A172 (cell line): ENCODE measurements around the gene GPNMB. TPM values are rescaled to one million over a fixed set of nuclear protein-coding genes. Genes with fewer than 3 reads are reported as not detected.
A peak's percentile ranks its signal among the peaks of the same experiment; 100 is the strongest.
"Not testable (repeated sequence)": the region's sequence is repeated elsewhere in the genome, so short reads cannot be mapped to it uniquely, and the experiment has no call there.

Experiments
- DNase-seq: peaks from one replicate; pipeline ENCODE4 v3.0.0-alpha.2; 2015; ENCODE audit warnings: low spot score
- total RNA-seq: library from RNA; depleted of rRNA; stranded (reverse); fragments of >200 nt; shearing (Covaris generic); gene quantifications from 2 replicates; pipeline ENCODE4 v1.2.3, GENCODE V29; 2014; rRNA removed

GPNMB gene
- 333 and 346 TPM in 2 replicates for total RNA-seq

DNA sequence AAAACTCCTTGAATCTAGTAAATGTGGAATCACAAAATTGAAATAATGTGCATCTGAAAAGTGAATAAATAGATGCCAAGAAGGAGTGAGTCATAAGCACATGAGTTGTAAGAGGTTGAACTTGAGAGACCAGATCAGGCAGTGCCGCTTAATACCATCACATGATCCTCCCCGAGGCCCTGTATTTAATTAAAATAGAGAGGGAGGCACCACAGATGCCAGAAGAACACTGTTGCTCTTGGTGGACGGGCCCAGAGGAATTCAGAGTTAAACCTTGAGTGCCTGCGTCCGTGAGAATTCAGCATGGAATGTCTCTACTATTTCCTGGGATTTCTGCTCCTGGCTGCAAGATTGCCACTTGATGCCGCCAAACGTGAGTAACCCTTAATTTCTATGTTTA is at the start of gene GPNMB:
GPNMB (plus strand) TSS at position 221 of the 400 bp plus-strand sequence; CDS start at position 304, 83 bp downstream.
- DNase-seq, result peak; percentile 93

DNA sequence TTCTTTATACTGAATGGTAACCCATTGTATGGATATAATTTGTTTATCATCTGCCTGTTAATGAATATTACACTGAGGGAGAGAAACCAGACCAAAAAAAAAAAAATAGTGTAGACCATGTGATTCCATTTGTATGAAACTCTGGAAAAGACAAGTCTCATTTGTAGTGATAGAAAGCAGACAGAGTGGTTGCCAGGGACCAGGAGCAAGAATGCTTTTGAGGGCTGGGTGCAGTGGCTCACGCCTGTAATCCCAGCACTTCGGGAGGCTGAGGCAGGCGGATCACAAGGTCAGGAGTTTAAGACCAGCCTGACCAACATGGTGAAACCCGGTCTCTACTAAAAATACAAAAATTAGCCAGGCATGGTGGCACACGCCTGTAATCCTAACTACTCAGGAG is 48.8 kb upstream of the GPNMB start:
- DNase-seq, result not testable (repeated sequence)

- no peak for DNase-seq
Observed at GRCh38 chr7:23200331-23200730, 46.2 kb upstream of the GPNMB start.

GRCh38 chr7:23204241-23204640 is 42.3 kb upstream of the GPNMB start:
- no peak for DNase-seq

- no peak for DNase-seq
Observed at GRCh38 chr7:23205577-23205908, 41.0 kb upstream of the GPNMB start.

DNA sequence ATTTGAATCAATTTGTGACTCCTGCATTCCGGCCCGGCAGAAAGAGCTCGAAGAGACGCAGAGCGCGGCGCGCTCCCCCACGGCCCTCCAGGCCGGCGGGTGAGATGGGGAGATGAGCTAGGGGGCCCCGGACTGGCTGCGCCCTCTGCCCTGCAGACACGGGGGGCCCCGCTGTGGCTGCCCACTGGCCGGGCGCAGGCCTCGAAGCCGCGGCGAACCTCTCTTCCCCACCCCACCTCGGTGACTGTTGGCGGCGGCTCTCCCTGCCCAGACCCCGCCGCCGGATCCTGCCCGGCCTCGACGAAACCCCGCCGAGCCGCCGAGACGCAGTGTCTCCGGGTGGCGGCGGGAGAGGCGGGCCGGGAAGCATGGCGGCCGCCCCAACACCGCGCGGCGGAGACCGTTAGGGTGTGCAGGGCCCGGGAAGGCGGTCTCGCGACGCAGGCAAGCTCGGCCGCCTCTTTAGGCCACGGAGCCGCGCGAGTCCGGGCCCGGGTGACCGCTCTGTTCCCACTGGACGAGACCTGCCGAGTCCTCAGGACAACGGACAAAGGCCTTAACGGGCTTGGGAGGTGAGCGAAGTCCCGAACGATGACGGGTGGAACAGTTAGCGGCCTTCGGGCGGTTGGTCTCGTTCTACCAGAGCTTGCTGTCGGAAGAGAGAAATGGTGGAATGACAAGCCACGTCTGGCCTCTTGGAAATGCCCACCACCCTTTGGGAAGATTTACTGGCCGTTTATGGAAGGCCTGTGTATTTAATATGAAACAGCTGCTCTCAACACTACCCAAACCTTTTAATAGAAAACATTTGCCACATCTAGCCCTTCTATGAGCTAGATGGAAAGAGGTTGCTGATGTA is 40.4 kb upstream of the GPNMB start:
- DNase-seq, result no peak

GRCh38 chr7:23207021-23207420 is 39.6 kb upstream of the GPNMB start:
- no peak for DNase-seq

GRCh38 chr7:23207884-23208283 is 38.7 kb upstream of the GPNMB start:
- no peak for DNase-seq

GRCh38 chr7:23208316-23208715 is 38.3 kb upstream of the GPNMB start:
- no peak for DNase-seq

GRCh38 chr7:23210506-23210905 is 36.1 kb upstream of the GPNMB start:
- no peak for DNase-seq

- DNase-seq, result no peak
Observed at GRCh38 chr7:23211589-23211988, 35.0 kb upstream of the GPNMB start.

GRCh38 chr7:23212395-23212794 is 34.2 kb upstream of the GPNMB start:
- DNase-seq, result no peak

GRCh38 chr7:23212841-23213240 is 33.7 kb upstream of the GPNMB start:
- DNase-seq, result no peak

DNA sequence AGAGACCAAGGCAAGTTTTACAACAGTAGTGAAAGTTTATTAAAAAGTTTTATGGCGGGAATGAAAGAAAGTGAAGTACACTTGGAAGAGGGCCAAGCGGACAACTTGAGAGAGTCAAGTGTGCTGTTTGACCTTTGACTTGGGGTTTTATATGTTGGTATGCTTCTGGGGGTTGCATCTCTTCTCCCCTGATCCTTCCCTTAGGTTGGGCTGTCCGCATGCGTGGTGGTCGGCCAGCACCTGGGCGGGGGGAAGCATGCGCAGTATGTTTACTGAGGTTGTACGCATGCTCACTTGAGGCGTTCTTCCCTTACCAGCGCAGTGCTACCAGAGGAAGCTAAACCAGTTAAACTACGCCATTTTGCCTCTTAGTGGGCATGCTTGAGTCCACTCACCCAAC is 32.8 kb upstream of the GPNMB start:
- no peak for DNase-seq

DNA sequence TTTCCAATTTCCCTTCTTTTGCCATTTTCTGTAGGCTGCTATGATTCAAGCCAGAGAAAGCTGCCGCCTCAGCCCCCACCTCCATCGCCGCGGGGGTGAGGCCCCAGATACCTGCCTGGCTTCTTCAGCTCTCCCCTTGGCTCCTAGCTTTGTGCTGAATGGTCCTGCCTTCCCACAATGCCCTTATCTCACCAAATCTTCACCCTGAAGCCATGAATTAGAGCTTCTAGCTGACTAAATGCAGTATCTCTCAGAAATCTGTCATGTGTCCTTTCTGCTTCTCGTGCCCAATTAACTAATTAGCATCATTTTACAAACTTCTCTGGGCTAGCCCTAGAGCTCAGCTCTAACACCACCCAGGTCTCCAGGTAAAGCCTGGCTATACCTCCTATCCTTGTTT is 32.2 kb upstream of the GPNMB start:
- no peak for DNase-seq

GRCh38 chr7:23214938-23215337 is 31.6 kb upstream of the GPNMB start:
- DNase-seq, result no peak

GRCh38 chr7:23216021-23216420 is 30.6 kb upstream of the GPNMB start:
- no peak for DNase-seq

DNA sequence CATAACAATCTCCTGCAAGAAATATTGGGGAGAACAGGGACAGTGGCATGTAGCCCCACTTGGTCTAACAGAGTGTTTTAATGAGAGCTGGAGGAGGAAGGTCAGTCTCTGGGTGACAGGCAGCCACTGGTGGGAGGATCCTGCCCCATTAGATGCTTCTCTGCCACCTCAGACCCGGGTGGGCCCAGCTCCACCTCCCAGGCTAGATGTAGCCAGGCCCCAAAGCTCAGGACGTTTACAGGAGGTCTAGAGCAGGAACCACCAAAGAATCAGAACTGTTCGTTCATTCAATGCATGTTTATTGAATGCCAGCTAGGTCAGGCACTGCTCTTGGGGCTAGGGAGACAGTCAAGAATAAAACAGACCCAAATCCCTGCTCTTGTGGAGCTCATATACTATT is 28.4 kb upstream of the GPNMB start:
- no peak for DNase-seq

GRCh38 chr7:23220690-23221305 is 25.8 kb upstream of the GPNMB start:
- DNase-seq, result no peak

DNA sequence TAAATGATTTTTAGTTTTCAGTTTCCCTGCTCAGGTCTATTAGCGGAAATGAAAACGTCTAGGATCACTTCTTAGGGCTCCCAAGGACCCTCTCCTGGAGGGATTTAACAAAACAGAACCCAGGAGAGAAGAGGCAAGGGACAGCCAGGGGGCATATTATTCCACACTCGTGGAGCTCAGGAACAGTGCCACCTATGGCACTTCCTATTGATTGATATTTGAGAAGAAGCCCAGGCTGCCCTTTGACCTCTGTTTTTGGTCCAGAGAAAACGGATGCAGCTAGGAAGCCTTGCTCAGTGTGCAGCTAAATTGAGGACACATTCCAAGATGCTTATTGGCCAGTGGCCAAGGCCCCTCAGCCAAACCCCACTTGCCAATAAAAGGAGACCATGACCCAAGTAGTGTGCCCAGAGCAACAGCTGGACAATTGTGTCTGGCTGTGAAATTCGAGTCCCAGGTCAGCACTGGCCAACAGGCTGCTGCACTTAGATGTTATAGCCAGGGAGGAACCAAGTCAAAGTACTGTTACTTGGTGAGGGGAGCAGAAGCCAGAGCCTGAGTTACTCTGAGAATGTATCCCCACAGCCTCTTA is 24.0 kb upstream of the GPNMB start:
- DNase-seq, result no peak

- not testable (repeated sequence) for DNase-seq
Observed at GRCh38 chr7:23224364-23224763, 22.2 kb upstream of the GPNMB start.

- DNase-seq, result no peak
Observed at GRCh38 chr7:23226844-23227450, 19.6 kb upstream of the GPNMB start.

DNA sequence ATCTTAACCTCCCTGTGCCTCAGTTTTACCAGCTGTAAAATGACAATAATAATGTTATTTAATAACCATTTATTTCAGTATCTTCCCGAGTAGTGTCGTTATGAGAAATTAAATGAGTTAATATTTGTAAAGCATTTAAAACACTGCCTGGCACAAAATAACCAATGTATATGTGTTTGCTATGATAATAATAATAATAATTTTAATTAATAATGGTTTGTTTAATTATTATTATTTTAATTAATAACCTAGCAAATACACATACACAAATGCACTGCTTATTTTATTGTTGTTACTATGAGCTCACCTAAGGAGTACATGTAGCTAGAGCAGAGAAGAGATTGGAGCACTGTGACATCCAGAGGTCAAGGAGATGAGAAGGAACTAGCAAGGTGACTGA is 18.2 kb upstream of the GPNMB start:
- DNase-seq, result no peak
